ENCODE data around the gene PPP1R1B. TPM values are rescaled to one million over a fixed set of nuclear protein-coding genes. Genes with fewer than 3 reads are reported as not detected.

PPP1R1B gene
- total RNA-seq, 1 experiment from 2014 or later: 8.2 TPM

DNA sequence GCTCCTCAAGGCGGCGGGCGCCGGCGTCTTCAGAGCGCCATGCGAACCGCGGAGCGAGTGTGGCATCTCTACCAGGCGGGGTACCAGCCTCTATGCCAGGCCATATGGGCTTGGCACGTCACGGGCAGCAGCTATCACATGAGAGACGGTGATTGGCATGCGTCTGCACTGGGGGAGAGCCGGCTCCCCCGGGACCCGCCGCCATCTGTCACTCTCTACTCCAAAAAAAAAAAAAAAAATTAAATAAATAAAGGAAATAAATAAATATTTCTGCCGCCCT is 19.0 kb upstream of the PPP1R1B start, which contains the start of gene NEUROD2:
NEUROD2 (minus strand) TSS at position 70 of the 280 bp plus-strand sequence. CDS start 1,321 bp downstream, outside the sequence.
- intact Hi-C loops (cut with micrococcal nuclease; ENCODE audit: unreplicated experiment): no loop called here
- Histone ChIP-seq H3K36me3 (ENCODE audit: insufficient read depth, low read length, poor library complexity, severe bottlenecking) (no peaks in the 10 kb centered on the region), H3K4me3 (ENCODE audit: low read depth, low read length, poor library complexity, severe bottlenecking) (no peak within 1 kb of the TSS), H3K4me1 (ENCODE audit: insufficient read depth, low read length, poor library complexity, severe bottlenecking) (no peaks in the 10 kb centered on the region), H3K27me3 (replicated peaks; ENCODE audit: insufficient read depth, low read depth, low read length, poor library complexity) (peaks cover 48% of the 10 kb centered on the region), H3K9me3 (ENCODE audit: low read depth, low read length, poor library complexity, severe bottlenecking) (no peaks in the 10 kb centered on the region), H3K27ac (ENCODE audit: low read depth, low read length, poor library complexity, severe bottlenecking) (no peak within 1 kb of the TSS)
- ChIA-PET POLR2A (ENCODE audit: low non-redundant PET) (interaction anchor here (0.6 kb wide), 1 partner anchor 10 kb away, joined by 3 read pairs; no protein-coding TSS in a partner anchor), CTCF (no interaction called here)
- TF ChIP-seq EZH2 (IDR thresholded peaks at IDR 0.05; ENCODE audit: borderline replicate concordance, low read depth, low read length, poor library complexity, severe bottlenecking): no peak
- TF ChIP-seq, protein P1, sequence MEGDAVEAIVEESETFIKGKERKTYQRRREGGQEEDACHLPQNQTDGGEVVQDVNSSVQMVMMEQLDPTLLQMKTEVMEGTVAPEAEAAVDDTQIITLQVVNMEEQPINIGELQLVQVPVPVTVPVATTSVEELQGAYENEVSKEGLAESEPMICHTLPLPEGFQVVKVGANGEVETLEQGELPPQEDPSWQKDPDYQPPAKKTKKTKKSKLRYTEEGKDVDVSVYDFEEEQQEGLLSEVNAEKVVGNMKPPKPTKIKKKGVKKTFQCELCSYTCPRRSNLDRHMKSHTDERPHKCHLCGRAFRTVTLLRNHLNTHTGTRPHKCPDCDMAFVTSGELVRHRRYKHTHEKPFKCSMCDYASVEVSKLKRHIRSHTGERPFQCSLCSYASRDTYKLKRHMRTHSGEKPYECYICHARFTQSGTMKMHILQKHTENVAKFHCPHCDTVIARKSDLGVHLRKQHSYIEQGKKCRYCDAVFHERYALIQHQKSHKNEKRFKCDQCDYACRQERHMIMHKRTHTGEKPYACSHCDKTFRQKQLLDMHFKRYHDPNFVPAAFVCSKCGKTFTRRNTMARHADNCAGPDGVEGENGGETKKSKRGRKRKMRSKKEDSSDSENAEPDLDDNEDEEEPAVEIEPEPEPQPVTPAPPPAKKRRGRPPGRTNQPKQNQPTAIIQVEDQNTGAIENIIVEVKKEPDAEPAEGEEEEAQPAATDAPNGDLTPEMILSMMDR (conservative IDR thresholded peaks at IDR 0.05; ENCODE audit: low read depth, low read length): no peak
- BruUV-seq (replicated peaks): no TSS peak
- no peak for DNase-seq (ENCODE audit: low spot score)

- no peak for TF ChIP-seq EZH2 (IDR thresholded peaks at IDR 0.05; ENCODE audit: borderline replicate concordance, low read depth, low read length, poor library complexity, severe bottlenecking)
- TF ChIP-seq, protein P1 (conservative IDR thresholded peaks at IDR 0.05; ENCODE audit: low read depth, low read length): no peak
- Histone ChIP-seq H3K9me3 (ENCODE audit: low read depth, low read length, poor library complexity, severe bottlenecking) (no peaks in the 10 kb centered on the region), H3K27ac (ENCODE audit: low read depth, low read length, poor library complexity, severe bottlenecking) (no peak overlapping the region), H3K27me3 (replicated peaks; ENCODE audit: insufficient read depth, low read depth, low read length, poor library complexity) (peaks cover 42% of the 10 kb centered on the region), H3K36me3 (ENCODE audit: insufficient read depth, low read length, poor library complexity, severe bottlenecking) (no peaks in the 10 kb centered on the region), H3K4me1 (ENCODE audit: insufficient read depth, low read length, poor library complexity, severe bottlenecking) (no peaks in the 10 kb centered on the region), H3K4me3 (ENCODE audit: low read depth, low read length, poor library complexity, severe bottlenecking) (no peak overlapping the region)
- DNase-seq (ENCODE audit: low spot score): no peak
- intact Hi-C loops (cut with micrococcal nuclease; ENCODE audit: unreplicated experiment): no loop called here
- ChIA-PET CTCF (no interaction called here), POLR2A (ENCODE audit: low non-redundant PET) (interaction anchor here (0.6 kb wide), 1 partner anchor 9 kb away, joined by 3 read pairs; no protein-coding TSS in a partner anchor)
- BruUV-seq (replicated peaks): no TSS peak
Observed at GRCh38 chr17:39608142-39608981, 18.4 kb upstream of the PPP1R1B start.

DNA sequence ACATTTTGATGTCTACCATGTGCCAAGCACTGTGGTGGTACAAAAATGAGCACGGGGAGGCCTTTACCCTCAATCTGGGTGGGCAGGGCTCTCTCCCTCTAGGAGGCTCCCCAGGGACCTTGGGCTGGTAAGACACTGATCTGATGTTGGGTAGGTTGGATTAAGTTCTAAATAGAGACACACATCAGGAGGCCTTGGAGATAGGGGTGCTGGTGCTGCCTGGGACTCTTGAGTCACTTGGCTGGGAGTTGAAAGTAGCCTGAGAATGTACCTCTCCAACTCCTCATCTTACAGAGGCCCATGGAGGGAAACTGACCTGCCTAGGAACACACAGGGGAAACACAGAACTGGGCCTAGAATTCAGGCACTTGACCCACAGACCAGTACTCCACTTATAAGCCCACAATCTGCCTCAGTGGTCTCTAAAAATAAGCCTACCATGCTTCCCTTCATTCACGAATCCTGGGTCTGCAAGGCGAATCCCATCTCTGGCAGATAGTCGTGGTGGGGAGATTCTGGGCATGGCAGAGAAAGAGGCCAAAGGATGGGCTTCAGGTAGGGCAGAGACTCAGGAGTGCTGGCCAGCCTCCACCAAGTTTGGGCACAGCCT is 17.2 kb upstream of the PPP1R1B start:
- ChIA-PET CTCF (no interaction called here), POLR2A (ENCODE audit: low non-redundant PET) (no interaction called here)
- Histone ChIP-seq H3K27ac (ENCODE audit: low read depth, low read length, poor library complexity, severe bottlenecking) (no peak overlapping the region), H3K27me3 (replicated peaks; ENCODE audit: insufficient read depth, low read depth, low read length, poor library complexity) (peaks cover 31% of the 10 kb centered on the region), H3K4me1 (ENCODE audit: insufficient read depth, low read length, poor library complexity, severe bottlenecking) (no peaks in the 10 kb centered on the region), H3K36me3 (ENCODE audit: insufficient read depth, low read length, poor library complexity, severe bottlenecking) (no peaks in the 10 kb centered on the region), H3K9me3 (ENCODE audit: low read depth, low read length, poor library complexity, severe bottlenecking) (no peaks in the 10 kb centered on the region), H3K4me3 (ENCODE audit: low read depth, low read length, poor library complexity, severe bottlenecking) (no peak overlapping the region)
- no TSS peak for BruUV-seq (replicated peaks)
- DNase-seq (ENCODE audit: low spot score): no peak
- no peak for TF ChIP-seq EZH2 (IDR thresholded peaks at IDR 0.05; ENCODE audit: borderline replicate concordance, low read depth, low read length, poor library complexity, severe bottlenecking)
- TF ChIP-seq, protein P1 (conservative IDR thresholded peaks at IDR 0.05; ENCODE audit: low read depth, low read length): no peak
- intact Hi-C loops (cut with micrococcal nuclease; ENCODE audit: unreplicated experiment): no loop called here
